Stimulated activated CD4-positive, alpha-beta T cell treated with anti-CD3 and anti-CD28 coated beads, Interleukin-15, amount 100 ng/mL, for 48 hours (primary cell): ENCODE measurements around the gene SLC5A11.

Experiments
- DNase-seq, 2 donors: peaks; one replicate each; pipeline ENCODE4 v3.0.0-alpha.2; 2020; ENCODE audit warnings: low read depth in 2 of 2

Gene SLC5A11

GRCh38 chr16:24919536-24919935, 73.8 kb downstream of the SLC5A11 start:
- no peak for DNase-seq

DNA sequence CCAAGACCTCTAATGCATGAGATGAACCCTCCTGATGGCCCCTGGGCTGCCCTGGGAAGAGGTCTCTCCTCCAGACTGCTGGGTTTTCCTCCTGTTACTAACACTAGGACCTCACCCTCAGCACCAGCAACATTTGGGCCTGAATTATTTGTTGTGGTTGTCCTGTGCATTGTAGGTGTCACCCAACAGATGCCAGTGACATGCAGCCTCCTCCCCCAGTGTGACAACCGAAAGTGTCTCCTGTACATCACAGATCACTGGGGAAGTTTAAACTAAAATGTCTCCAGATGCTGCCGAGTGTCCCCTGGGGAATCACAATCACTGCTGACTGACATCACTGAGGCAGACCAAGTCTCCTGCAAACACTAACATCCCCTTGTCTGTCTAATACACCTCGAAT, 74.8 kb downstream of the SLC5A11 start:
- no peak for DNase-seq

DNA sequence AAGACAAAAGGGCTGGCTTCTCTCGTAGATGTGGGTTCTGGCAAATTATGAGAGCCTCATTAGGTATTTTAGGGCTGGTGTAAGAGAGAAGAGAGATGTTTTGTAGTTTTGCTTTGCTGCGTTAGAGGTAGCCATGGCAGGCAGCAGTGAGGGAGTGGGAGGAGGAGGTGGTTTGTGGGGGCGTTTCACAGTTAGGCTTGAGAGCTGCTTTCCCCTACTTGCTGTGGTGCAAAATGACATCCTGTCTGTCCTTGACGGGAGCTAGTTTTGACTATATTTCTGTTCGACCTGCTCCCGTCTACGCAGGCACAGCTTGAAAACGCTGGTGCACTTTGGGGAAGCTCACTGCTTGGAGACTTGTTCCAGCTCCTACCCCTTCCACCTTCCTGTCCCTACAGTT, 75.5 kb downstream of the SLC5A11 start:
- DNase-seq: no peak

GRCh38 chr16:24925163-24925562, 79.4 kb downstream of the SLC5A11 start:
- no peak for DNase-seq

DNA sequence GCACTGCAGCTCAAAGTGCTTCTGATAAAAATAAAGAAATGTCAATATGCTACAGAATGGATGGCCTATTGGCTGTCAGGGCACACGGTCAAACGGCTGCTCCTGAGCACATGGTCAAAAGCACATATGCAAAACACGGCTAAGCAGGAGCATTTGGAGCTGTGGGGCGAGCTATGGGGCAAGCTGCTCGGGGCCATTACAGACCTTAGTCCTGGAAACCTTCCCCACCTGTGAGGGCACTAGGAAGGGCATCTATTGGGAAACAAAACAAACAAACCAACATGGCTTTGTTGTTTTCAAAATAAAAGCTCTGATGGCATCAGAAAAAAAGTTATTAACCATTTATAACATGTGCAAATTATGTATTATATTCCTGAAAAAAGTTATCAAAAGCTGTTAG, 83.6 kb downstream of the SLC5A11 start:
- DNase-seq: no peak

DNA sequence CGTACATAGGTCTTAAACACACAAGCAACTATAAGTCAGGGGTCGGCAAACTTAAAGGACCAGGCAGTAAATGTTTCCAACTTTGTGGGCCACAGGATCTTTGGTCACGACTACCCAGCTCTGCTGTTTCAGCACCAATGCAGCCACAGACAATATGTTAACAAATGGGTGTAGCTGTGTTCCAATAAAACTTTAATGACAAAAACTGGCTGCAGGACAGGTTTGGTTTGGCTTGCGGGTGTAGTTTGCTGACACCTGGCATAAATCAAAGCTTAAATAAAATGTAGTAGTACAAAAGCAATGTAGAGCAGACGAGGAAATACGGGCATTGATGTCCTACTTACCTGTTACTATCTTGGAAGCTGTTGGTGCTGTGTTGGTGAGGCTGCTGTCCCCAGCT, 84.7 kb downstream of the SLC5A11 start:
- DNase-seq: no peak

DNA sequence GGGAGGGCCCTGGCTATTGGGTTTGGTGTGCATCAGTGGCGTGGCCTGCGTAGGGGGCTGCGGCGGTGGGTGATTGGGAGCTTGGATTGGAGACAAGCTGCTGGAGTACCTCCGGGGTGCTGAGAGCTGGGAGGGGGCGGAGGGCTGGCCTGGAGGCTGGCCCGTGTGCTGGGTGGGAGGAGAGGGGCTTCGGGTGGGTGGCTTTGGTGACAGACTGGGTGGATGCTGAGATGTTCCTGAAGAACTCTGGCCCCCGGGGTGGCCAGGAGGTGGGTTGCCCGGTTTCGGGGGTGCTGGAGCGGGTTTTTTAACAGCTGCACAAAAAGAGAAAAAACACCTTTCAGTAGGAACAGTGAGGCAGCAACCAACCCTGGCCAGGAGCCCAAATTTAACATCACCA, 85.3 kb downstream of the SLC5A11 start:
- no peak for DNase-seq

GRCh38 chr16:24935336-24935735, 89.6 kb downstream of the SLC5A11 start:
- DNase-seq: no peak

- DNase-seq: no peak
Observed at GRCh38 chr16:24936151-24936550, 90.4 kb downstream of the SLC5A11 start.

GRCh38 chr16:24939224-24939623, 93.5 kb downstream of the SLC5A11 start:
- DNase-seq: no peak

DNA sequence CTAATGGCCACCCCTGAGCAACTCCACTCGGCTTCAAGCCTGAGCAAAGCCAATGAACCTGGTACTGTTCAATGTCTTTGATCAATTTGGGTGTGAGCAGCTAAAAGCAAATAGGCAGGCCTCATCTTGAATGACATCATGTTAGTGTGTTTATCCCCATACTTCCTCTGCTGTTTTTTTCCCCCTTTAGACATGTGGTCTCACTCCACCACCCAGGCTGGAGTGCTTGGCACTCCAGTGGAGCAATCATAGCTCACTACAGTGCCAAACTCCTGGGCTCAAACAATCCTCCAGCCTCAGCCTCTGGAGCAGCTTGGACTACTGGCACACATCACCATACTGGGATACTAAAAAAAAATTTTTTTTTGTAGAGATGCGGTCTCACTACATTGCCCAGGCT, 94.0 kb downstream of the SLC5A11 start:
- DNase-seq: no peak

DNA sequence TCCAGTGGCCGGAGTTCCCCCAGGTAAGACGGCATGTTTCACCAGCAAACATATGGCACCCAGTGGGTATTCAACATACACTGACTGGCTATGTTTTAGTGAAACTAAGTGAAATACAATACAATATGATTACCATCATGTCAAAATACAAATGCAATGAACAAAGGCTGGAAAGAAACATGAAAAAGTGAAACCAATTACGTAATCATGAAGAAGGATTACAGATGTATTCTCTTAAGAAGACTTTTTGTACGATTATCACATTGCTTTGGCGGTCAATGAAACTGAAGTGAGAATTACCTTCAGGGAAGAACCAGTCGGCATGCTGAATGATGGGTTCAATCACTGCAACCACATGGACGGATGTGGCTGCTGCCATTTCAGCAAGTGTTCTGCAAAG, 97.7 kb downstream of the SLC5A11 start:
- DNase-seq: no peak

GRCh38 chr16:24944206-24944605, 98.4 kb downstream of the SLC5A11 start:
- no peak for DNase-seq

DNA sequence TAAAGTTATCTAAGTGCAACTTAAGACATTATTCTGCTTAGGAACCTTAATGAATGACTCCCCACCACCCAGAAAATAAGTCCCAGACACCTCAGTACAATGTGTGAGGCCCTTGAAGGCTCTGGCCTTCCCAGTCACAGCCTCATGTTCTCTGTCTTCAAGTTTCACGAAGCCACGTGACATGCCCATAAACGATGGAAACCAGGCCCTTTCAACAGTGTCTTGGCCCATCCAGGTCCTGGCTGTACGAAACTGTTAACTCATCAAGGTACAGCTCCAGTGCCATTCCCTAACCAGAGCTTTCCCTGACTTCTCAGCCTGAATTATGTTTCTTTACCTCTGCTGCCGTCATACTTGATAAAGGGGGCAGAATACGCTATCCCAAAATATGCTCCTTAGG, 100.4 kb downstream of the SLC5A11 start:
- no peak for DNase-seq

GRCh38 chr16:24950275-24950674, 104.5 kb downstream of the SLC5A11 start:
- DNase-seq: no peak

DNA sequence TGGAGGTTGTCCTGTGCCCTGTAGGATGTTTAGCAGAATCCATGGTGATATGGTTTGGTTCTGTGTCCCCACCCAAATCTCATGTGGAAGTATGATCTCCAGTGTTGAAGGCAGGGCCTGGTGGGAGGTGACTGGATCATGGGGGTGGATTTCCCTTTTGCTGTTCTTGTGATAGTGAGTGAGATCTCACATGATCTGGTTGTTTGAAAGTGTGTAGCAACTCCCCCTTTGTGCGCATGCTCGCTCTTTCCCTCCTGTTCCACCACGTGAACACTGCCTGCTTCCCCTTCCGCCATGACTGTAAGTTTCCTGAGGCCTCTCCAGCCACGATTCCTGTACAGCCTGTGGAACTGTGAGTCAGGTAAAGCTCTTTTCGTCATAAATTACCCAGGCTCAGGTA, 107.5 kb downstream of the SLC5A11 start:
- DNase-seq: no peak

GRCh38 chr16:24953721-24954120, 108.0 kb downstream of the SLC5A11 start:
- no peak for DNase-seq

DNA sequence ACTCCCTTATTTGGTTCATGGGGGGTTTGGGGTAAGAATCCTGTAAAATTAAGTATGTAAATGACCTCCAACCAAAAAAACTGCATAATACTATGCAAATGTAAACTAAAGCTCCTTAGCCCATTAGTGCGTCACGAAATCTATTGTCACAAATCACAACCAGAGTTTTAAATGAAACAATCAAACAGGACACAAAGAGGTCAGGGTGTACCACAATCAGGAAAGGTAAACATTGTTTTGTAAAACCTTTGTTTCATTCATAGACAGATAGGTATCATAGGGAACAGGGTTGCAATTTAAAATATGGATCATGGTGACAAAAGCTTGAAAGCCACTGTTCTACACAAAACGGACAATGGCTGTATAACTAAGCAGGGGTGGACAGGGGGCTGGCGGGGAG, 108.4 kb downstream of the SLC5A11 start:
- no peak for DNase-seq

DNA sequence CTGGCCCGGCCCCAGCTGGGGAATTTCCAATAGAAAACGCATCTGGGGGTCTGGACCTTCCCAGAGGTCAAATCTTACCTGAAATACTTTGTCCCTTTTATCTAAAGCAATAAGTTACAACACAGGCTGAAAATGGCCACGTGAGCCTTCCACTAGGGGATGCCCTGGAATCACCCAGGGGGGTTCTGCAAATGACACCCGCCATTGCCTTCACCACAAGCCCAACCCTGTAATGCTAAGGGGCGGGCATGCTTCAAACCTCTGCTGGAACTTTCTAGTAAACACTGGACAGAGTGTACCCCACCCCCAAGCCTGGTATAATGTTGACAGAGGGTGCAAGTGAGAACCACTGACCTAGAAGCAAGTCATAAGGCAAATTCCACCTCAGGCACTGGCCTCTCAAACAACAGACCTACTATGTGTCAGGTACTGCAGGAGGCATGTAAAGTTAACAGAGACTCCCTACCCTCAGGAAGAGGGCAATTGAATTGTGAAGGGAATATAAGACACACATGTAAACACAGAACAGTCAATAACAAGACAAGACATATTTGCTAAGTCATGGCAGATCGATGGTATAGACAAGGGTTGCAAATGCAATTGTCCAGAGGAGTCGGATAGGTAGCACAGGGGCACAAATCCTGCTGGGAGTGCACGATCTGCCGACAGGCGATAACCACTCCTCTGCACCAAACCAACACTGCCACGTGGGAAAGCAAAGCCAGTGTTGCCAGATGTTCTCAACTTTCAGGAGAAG, 110.4 kb downstream of the SLC5A11 start:
- no peak for DNase-seq

DNA sequence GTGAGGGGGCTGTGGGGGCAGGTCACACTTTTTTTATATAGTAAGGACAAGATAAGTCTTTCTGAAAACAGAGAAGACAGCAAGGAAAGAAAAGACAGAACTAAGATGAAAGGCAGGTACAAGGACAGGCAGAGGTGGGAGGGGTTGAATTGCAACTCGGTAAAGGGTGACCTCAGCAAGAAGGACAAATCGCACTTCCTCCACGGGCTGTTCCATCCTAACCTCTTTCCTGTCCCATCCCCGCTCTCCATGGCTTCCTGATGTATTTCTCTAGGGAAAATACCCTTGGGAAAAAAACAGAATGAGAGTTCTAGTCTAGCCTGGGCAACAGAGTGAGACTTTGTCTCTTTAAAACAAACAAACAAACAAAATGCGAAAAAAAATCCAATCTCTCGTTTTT, 112.1 kb downstream of the SLC5A11 start:
- DNase-seq: no peak
